ENCODE data around the gene VCX2. TPM values are rescaled to one million over a fixed set of nuclear protein-coding genes. Genes with fewer than 3 reads are reported as not detected.

VCX2 gene
- total RNA-seq, 2 donors from 2014 or later = not detected

DNA sequence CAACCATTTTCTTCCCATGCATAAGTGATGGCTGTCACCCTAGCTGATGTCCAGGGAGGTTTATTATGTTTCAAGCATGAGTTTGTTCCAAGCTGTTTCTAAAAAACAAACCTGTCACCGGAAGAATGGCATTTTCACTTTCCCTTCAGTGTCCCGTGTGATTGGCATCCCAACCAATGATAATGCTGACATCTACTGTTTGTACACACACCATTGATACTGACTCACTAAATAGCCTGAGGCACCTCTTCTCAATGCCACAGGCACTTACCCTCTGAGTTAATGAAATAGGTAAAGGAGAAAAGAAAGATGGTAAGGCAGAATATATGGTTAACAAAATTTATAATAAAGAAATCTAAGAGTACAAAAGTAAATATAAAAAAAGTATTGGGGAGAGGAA lies 23.1 kb upstream of the VCX2 start:
- Histone ChIP-seq H3K4me3 (no peak overlapping the region), H3K36me3 (no peaks in the 10 kb centered on the region), H3K27ac (no peak overlapping the region), H3K27me3 (replicated peaks; ENCODE audit: insufficient read depth) (no peaks in the 10 kb centered on the region), H3K9me3 (no peaks in the 10 kb centered on the region), H3K4me1 (ENCODE audit: control insufficient read depth in 1 of 2, low read depth in 2 of 2) (no peaks in the 10 kb centered on the region)
- TF ChIP-seq, protein P1, sequence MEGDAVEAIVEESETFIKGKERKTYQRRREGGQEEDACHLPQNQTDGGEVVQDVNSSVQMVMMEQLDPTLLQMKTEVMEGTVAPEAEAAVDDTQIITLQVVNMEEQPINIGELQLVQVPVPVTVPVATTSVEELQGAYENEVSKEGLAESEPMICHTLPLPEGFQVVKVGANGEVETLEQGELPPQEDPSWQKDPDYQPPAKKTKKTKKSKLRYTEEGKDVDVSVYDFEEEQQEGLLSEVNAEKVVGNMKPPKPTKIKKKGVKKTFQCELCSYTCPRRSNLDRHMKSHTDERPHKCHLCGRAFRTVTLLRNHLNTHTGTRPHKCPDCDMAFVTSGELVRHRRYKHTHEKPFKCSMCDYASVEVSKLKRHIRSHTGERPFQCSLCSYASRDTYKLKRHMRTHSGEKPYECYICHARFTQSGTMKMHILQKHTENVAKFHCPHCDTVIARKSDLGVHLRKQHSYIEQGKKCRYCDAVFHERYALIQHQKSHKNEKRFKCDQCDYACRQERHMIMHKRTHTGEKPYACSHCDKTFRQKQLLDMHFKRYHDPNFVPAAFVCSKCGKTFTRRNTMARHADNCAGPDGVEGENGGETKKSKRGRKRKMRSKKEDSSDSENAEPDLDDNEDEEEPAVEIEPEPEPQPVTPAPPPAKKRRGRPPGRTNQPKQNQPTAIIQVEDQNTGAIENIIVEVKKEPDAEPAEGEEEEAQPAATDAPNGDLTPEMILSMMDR (IDR thresholded peaks at IDR 0.05) = no peak
- no peak for DNase-seq (ENCODE audit: low spot score)
- ATAC-seq (ENCODE audit: insufficient number of reproducible peaks, low FRiP score, low read depth) = no peak

DNA sequence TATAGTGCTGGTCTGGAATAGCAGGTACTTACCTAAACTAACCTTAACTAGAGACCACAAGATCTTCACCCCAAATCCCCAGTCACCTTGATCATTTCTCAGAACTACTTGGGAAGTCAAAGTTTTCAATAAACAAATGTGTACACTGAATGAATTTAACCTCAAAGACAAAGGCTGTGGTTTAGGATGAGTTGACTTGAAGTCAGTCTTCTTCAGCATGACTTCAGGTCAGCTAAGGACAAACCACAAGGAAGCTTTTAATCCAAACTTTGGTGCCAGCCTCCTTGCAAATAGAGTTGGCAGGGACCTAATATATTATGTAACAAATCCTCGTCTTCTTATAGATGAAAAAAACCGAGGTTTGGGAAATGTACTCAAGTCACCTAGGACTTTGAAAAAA lies 21.2 kb upstream of the VCX2 start:
- DNase-seq (ENCODE audit: low spot score) (no peak), ATAC-seq (ENCODE audit: insufficient number of reproducible peaks, low FRiP score, low read depth) (no peak)
- Histone ChIP-seq H3K9me3 (no peaks in the 10 kb centered on the region), H3K27ac (no peak overlapping the region), H3K4me3 (no peak overlapping the region), H3K27me3 (replicated peaks; ENCODE audit: insufficient read depth) (no peaks in the 10 kb centered on the region), H3K4me1 (ENCODE audit: control insufficient read depth in 1 of 2, low read depth in 2 of 2) (no peaks in the 10 kb centered on the region), H3K36me3 (no peaks in the 10 kb centered on the region)
- TF ChIP-seq, protein P1 (IDR thresholded peaks at IDR 0.05) = no peak

DNA sequence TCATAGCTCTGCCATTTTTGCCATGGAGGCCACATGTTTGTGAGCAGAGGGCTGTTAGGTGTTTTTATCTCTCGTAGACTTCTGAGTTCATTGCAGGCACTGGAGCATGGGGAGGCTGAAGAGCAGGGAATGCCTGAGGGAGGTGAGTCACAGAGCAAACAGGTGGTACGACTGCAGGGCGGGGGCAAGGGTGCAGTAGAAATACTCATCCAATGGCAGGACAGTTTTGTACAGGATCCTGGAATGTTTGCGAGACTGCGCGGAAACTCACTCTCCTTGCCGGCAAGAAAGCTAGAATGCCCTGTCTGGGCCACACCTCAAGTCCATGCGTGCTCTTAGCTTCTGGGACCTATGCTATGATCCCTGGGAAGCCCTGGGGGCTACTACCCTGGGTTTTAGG lies 20.0 kb upstream of the VCX2 start:
- no peak overlapping the region for H3K4me3 ChIP-seq
- H3K9me3 ChIP-seq = no peaks in the 10 kb centered on the region
- H3K27ac ChIP-seq = no peak overlapping the region
- no peaks in the 10 kb centered on the region for H3K36me3 ChIP-seq
- H3K4me1 ChIP-seq (ENCODE audit: control insufficient read depth in 1 of 2, low read depth in 2 of 2) = no peaks in the 10 kb centered on the region
- DNase-seq (ENCODE audit: low spot score) (no peak), ATAC-seq (ENCODE audit: insufficient number of reproducible peaks, low FRiP score, low read depth) (no peak)
- TF ChIP-seq, protein P1 (IDR thresholded peaks at IDR 0.05) = no peak
- H3K27me3 ChIP-seq (replicated peaks; ENCODE audit: insufficient read depth) = no peaks in the 10 kb centered on the region

DNA sequence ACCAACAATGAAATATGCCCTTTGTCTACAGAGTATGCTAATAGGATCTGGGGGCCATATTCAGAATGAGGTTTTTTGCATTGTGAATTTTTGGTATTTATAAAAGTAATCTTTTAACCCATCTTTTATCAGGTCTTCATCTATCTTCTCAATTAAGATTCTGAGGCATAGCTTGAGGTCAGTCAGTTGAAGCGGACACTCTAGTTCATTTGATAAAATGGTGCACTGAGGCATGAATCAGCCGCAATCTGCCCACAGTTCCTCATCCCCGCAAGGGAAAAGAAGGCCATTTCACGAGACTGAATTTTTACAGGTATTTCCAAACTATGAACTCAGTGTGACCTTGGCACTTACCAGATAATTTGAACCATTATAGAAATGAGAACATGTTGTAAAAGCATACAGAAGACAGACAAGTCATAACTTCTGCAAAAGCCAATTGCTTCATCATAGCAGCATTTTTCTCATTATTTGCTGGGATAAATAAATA lies 19.3 kb upstream of the VCX2 start:
- TF ChIP-seq, protein P1 (IDR thresholded peaks at IDR 0.05) = no peak

DNA sequence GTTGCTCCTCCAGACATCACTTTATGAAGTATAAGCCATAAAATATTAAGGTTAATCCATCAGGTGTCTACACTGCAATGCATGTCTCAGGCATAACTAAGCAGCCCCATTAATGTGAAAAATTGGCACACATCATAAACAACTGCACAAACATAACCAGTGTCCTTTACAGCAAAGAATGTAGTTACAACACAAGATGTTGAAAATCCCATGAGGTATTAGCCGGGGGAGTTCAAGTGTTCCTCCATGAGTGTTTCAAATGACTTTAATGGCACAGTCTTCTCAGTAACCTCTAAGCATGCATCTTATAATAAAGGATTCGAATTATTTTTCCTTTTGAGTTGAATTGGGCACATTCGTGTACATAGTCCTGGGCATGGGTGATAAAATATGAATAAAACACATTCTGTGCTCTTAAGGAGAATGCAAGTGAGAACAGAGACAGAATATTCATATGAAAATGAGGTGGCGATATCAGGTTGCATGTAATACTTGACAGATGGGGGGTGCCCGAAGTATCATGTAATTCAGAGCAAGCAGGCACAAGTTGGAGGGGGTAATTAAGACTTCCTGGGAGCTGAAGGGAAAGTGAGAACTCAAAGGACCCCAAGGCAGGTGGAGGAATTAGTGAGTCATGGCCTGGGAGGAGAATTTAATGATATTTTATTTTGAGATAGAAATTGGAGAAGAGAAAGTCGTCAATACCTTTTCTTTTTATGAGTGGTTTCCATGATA lies 18.2 kb upstream of the VCX2 start:
- H3K36me3 ChIP-seq = no peaks in the 10 kb centered on the region
- no peak overlapping the region for H3K27ac ChIP-seq
- DNase-seq (ENCODE audit: low spot score) (no peak), ATAC-seq (ENCODE audit: insufficient number of reproducible peaks, low FRiP score, low read depth) (no peak)
- H3K4me1 ChIP-seq (ENCODE audit: control insufficient read depth in 1 of 2, low read depth in 2 of 2) = no peaks in the 10 kb centered on the region
- no peaks in the 10 kb centered on the region for H3K27me3 ChIP-seq (replicated peaks; ENCODE audit: insufficient read depth)
- no peaks in the 10 kb centered on the region for H3K9me3 ChIP-seq
- no peak overlapping the region for H3K4me3 ChIP-seq
- TF ChIP-seq, protein P1 (IDR thresholded peaks at IDR 0.05) = no peak

More for the DNA sequence above, 19.3 kb upstream of the VCX2 start:
- H3K27ac ChIP-seq = no peak overlapping the region
- H3K9me3 ChIP-seq = no peaks in the 10 kb centered on the region
- no peaks in the 10 kb centered on the region for H3K4me1 ChIP-seq (ENCODE audit: control insufficient read depth in 1 of 2, low read depth in 2 of 2)
- DNase-seq (ENCODE audit: low spot score) (no peak), ATAC-seq (ENCODE audit: insufficient number of reproducible peaks, low FRiP score, low read depth) (no peak)
- no peaks in the 10 kb centered on the region for H3K36me3 ChIP-seq
- no peaks in the 10 kb centered on the region for H3K27me3 ChIP-seq (replicated peaks; ENCODE audit: insufficient read depth)
- H3K4me3 ChIP-seq = no peak overlapping the region
